OCI-M2 (cell line): ENCODE results near the gene CNGA2.

Experiments used
- DNase-seq: peaks from one replicate; lab custom pipeline; 2025; ENCODE audit not compliant: unreplicated experiment; lab: John Stamatoyannopoulos, UW

CNGA2 gene

DNA sequence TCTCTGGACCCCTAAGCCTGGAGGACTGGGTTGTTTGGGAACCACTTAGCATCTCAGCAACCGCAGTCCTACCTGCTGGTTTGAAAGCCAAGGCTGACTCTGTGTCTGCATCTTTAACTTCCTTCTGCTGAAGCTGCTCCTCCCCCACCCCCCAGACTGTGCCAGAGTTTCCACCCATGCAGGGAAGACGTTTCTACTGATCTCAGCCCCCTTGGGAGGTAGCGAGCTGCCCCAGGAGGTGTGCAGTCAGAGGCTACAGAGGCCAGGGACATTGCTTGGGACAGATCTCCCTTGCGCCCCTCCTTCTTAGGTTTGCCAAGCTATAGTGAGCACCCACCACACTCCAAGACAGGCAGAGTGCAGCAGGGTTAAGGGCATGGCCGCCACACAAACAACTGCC lies 23.4 kb upstream of the CNGA2 start:
- no peak for DNase-seq

DNA sequence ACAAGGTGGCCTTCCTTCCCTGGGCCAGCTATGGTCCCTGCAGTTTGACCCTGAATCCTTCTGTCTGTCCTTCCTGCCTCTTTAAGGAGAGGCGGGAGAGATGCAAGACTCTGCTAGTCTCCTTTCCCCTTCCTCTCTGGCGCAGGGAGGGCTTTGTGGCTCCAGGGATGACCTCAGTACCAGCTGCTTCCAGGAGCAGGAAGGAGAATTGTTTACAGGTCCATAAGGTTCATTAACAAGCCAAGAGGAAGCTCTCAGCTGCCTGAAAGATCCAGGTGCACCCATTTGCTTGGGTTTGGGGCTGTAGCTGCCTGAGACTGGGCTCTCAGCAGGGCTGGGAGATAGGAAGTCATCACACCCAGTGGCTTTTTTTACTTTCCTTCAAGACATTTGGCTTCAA lies 22.8 kb upstream of the CNGA2 start:
- DNase-seq: no peak

DNA sequence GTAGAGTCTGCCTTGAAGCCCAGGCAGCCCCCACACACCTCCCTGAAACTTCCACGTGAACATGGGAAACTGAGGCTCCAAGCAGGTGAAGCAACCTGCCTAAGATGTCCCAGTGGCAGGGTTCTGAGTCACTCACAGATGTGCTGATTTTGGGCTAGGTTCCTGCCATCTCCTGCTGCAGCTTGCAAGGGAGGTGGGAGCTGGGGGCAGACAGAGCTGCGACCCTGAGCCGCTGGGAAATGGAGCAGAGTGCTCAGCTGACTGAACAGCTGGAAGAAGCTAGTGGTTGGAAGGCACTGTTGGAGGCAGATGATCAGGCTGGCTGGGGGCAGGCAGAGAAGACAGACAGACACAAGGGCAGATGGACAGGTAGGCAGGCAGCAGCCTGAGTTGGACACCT lies 22.3 kb upstream of the CNGA2 start:
- no peak for DNase-seq

DNA sequence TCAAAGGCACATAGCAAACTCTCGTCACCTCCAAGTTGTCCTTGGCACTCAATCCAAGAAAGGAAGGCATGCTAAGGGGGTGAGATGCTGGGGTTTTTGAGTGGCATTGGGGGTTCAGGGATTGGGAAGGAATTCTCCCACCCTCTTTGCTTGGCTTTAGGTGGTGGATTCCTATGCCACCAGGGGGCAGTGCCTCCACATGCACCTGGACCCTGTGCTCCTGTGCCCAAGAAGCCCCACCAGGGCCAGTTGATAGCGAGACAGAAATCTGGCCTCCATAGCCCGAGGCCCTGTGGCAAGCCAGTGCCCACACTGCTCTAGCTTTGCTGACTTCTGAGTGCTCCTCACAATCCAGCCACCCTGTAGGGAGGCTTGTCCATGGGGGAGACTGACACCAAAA lies 20.7 kb upstream of the CNGA2 start:
- DNase-seq: no peak

DNA sequence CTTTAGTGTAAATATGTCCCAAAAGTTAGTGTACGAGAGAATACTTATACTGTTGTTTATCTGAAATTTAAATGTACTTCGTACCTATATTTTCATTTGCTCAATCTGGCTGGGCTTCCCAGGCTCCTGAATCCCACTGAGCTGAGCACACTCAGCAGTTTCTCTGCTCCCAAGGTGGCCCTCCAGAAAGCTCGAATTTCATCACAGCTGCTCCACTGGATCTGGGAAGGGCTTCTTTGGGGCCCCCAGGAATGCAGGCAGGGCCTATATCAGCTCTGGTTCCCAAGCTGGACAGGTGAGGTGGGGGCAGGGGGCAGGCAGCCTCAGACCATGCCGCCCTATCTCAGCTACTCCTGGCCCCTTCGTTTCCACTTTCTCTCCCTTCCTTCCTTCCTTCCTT lies 20.2 kb upstream of the CNGA2 start:
- no peak for DNase-seq

DNA sequence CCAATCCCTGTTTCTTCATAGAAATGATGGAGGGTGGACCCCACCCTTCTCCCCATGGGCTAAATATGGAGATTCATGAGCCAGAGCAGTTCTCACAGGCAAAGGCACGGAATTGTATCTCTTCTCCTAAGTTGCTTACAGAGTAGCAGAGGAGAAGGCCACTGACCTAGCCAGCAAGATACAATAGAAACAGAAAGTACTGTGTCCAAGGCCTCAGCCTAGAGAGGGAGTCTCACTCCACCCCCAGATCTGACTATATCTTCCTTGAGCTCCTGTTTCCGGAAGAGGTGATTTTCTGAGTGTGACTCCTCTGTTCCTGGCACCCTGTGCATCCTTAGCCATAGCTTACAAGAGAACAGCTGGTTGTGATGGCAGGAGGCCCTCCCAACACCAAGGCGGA lies 18.8 kb upstream of the CNGA2 start, which contains the start of gene FATE1:
Gene FATE1 (plus strand): TSS at position 284 of the 400 bp plus-strand sequence. CDS start 85 bp downstream, at position 369.
- no peak for DNase-seq

DNA sequence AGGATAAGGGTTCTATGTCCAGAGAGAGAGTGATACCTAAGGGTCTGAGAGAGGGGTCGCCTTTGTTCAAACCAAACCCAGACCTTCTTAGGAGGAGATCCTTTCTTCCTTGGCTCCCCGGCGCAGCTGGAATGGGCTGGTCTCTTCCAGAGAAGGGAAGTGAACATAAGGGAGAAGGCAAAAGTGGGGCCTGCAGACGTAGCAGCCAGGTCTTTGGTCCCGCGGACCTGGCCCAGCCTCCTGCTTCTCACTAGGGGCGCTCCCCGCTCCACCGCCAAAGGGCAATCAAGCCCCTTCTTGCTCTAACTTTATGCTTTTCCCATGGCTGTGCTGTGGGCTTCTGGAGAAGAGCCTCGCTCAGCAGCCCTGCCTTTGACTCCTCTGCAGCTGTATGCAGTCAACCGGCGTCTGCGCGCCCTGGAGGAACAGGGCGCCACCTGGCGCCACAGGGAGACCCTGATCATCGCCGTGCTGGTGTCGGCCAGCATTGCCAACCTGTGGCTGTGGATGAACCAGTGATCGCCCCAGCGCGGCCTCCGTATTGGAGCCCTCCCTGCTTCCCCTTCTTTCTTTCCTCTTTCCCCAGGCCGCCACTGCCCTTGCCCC lies 12.2 kb upstream of the CNGA2 start:
- DNase-seq: no peak

DNA sequence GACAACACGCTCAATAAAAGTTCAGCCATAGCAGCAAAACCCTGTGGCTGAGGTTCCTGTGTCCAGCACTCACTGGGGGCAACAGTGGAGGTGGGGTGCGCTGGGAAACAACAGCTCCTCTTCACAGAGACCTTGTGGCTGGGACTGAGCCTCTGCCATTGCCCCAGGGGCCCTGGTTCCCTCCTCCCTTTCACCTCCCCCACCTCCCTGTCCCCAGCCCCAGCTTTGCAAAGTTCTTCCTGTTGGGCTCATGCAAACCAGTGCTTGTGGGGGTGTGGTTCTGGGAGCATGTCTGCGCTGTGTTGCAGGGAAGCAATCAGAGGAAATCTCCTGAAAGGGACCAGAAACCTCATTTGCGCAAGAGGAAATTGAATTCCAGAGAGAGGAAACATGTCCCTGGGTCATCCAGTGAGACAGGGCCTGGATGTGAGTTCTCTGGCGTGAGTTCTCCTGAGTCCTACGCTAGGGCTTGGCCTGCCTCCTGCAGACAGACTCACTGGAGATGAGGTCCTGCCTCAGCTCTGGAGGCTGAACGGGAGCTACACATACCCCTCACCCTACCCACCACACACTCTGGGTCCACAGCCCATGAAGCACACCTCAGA lies 11.3 kb upstream of the CNGA2 start:
- DNase-seq: no peak

DNA sequence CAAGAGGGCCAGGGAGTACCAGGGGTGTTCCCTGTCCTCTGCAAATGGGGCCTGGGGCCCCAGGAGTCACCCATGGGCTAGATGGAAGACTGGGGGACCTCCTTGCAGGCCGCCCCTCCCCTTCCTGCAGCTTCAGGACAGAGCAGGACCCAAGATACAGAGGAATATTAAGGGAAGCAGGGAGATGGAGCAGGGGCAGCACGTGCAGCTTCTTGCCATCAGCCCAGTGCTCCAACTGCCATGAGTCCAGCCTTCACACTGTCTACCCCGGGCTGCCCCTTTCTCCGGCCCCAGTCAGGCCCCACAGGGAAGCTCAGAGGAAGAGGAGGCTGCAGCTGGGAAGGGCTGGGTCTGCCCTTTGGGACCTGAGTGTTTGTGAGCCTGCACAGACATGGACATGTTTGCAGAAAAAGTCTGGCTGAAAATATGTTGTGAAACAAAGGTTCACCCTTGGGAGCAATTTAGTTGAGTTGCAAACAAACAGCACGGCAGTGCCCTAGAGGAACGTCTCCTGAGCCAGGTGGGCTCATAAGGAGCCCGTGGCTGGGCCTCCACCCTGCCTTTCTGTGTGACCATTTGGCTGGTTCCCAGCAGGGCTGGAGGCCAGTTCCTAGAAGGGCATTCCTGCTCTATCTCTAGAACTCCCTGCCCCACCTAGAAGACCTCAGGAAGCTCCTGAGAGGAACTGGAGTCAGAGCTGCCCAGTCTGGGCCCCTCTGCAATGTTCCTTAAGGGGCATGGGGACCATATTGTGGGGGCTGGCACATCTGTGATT lies 9.8 kb upstream of the CNGA2 start:
- no peak for DNase-seq

DNA sequence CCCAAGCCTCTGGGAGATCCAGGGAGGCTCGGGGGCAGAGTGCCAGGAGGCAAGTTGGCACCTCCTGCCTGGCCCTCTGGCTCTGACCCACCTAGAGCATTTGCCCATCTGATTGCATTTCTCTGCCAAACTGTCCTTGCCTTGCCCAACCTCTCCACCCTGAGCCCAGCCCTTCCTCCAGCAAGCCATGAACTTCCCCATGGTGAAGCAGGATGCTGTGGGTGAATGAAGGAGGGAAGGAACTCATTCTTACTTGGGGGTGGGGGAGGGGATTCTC lies 9.3 kb upstream of the CNGA2 start:
- no peak for DNase-seq

DNA sequence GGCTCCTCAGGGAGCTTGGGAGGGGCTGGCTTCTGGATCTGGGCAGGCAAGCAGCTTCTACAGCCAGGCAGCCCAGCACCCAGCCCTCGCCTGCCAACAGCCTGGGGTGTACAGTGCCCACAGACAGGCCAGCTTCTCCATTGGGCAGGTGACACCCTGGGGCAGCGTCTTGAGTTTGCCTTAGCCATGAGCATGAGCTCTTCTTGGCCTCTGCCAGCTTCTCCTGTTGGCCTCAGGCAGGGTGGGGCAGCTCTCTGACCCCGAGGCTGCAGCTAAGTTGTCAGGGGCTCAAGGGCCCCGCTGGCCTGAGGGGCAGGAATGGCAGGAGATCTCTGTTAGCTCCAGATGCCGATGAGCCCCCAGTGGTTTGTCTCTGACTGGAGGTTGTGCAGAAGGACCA lies 7.8 kb upstream of the CNGA2 start:
- DNase-seq: no peak

DNA sequence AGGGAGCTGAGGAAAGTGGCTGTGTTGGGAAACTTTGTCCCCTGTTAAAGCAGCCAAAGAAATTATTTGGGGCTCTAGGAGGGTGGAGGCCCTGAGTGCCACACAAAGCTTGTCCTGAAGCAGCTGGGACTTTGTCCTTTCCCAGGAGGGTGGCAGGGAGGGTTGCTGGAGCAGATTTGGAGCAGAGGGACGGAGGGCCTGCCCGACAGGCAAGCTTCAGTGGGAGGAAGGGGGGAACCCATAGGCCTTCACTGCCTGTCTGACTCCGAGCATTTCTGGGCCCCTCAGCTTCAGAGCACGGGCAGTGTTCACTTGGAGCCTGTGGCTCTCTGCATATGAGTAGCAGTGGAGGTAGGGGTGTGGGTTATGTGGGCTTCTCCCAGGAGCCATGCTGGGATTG lies 7.2 kb upstream of the CNGA2 start:
- DNase-seq: no peak

DNA sequence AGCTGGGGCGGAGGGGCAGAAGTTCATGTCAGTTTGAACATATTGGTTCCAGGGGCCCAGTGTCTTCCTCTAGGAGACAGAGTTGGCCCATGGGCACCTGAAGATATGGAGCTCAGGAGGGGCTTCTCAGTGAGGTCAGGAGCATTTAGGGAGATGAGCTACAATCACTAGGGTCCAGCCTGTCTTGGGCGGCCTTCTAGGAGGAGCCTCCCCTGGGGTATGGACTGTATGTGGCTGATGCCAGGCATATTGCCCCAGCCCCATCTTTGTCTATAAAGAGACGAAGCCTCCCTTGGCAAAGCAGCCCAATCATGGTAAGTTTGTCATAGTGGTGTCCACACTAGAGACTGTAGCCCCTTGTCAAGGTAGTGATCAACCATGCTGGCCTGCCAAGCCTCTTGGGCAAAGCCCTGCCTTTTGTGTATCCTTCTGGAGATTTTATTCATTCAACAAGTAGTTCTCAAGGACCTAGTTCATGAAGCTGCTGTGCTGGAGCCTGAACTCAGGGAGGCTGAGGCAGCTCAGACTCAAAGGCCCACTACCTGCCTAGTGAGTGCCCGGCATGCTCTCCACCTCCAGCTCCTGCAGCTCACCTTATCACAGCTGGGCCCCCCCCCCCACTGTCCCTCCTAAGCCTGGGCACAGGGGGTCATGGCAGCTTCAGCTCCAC lies 5.4 kb upstream of the CNGA2 start:
- DNase-seq: no peak

DNA sequence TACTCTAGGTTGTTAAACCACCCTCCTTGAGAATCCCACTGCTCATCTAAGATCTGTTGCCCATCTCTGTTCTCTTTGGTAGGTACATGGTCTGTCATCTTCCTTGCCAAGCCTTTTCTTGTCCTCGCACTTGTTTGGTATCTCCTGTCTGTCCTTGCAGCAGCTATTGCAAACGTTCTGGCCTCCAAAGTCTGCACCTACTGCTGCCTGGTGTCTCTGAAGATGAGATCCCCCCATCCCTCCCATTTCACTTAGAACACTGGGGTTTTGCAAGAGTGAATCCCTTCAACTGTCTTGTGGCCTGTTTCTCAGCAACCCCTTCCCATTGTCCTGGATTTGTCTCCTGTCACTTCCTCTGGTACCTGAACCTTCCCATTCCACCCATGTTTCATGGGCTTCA lies 673 bp downstream of the CNGA2 start:
- DNase-seq: no peak

DNA sequence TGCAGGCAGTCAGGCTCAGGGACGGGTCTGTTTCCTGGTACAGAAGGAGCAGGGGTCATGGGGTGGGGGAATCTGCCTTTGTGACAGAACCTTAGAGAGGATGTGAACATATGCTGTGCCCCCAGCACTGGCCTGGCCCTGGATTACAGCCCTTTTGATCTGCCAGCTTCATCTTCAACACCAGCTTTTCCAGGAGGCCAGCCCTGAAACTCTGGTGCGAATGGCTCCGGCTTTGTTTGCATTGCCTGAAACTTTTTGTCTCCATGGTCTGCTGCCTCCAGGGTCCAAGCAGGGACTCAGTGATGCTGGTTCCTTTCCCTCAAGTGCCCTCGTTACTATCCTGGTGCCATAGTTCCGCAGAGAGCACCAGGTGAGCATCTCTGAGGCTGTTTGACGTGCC lies 2.1 kb downstream of the CNGA2 start:
- DNase-seq: no peak

DNA sequence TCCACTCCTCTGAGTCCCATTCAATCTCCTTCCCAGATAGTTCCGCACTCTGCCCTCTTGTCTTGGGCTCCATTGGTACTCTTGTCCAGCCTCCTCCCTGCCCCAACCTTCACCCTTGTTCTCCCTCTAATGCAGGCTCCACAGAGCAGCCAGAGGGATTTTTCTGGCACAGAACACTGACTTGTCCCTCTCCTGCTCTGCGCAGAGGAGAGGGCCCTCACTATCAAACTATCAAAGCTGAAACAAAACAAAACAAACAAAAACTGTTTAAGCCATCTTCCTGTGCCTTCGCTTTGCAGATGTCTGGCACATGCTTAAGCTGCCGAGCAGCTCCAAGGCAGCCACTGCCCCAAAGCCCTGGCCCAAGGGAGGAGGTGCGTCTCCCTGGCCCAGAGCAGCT lies 2.9 kb downstream of the CNGA2 start:
- DNase-seq: no peak

DNA sequence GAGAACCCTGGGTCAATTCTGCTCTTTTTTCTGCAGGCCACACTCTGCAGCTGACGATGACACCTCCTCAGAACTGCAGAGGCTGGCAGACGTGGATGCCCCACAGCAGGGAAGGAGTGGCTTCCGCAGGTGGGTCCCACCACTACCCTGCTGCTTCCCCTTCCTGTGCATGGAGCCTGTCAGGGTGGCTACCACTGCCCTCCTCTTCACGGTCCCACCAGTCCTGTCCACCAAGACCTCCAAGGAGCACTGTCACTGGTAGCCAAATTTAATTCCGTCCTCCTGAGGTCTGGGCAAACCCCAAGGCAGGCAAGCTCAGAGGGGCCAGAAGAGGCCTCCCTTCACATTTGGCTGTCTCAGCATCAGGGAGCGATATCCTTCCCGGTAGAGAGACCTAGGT lies 4.2 kb downstream of the CNGA2 start:
- DNase-seq: no peak

DNA sequence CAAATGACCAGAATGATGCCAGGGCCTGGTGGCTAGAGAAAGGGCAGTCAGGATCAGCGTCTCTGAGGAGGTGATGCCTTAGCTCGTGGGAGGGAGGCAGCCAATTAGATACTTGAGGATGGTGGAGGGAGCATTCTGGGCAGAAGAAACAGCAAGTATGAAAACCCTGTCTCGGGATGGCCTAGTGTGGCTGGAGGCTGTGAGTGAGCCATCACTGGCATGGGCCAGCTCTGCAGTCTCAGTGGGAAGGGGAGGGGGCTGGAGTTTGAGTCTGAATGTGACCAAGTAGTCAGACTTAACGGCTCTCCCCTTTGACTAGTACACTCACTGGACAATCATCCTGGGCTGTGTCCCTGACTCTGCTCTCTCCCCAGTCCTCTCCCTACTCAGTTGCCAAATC lies 7.1 kb downstream of the CNGA2 start:
- DNase-seq: no peak

DNA sequence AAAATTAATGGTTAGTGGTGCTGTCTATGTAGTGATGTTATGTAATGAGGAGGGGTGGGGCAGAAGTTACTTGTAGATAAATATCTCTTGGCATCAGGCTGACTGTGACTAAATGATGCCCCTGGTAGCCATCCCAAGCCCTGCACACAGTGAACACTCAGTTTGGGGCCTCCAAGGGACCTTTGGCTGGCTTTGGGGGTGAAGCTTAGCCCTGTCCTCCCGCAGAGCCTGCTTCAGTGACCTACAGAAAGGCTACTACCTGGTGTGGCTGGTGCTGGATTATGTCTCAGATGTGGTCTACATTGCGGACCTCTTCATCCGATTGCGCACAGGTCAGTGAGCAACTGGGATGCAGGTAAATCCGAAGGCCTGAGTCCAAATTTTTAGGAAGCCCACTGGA lies 7.8 kb downstream of the CNGA2 start:
- no peak for DNase-seq

DNA sequence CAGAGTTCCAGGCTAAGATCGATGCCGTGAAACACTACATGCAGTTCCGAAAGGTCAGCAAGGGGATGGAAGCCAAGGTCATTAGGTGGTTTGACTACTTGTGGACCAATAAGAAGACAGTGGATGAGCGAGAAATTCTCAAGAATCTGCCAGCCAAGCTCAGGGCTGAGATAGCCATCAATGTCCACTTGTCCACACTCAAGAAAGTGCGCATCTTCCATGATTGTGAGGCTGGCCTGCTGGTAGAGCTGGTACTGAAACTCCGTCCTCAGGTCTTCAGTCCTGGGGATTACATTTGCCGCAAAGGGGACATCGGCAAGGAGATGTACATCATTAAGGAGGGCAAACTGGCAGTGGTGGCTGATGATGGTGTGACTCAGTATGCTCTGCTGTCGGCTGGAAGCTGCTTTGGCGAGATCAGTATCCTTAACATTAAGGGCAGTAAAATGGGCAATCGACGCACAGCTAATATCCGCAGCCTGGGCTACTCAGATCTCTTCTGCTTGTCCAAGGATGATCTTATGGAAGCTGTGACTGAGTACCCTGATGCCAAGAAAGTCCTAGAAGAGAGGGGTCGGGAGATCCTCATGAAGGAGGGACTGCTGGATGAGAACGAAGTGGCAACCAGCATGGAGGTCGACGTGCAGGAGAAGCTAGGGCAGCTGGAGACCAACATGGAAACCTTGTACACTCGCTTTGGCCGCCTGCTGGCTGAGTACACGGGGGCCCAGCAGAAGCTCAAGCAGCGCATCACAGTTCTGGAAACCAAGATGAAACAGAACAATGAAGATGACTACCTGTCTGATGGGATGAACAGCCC lies 9.3 kb downstream of the CNGA2 start:
- DNase-seq: no peak

DNA sequence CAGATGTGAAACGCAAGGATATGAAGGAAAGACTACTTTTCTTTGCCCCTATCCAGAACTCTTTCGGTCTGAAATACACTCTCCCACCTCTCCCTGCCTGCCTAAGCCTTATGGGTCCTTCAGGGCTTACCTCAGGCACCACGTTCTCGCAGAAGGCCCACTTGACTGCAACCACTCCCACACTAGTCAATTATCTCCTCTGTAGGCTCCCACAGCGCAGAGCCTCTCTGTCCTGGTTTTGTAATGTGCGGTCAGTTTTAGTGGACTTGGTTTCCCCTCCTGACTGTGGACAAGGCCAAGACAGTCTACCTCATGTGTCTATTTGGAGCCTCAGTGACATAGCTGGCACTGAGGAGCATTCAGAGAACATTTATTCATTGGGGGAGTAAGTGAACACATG lies 11.1 kb downstream of the CNGA2 start:
- DNase-seq: no peak
